Dermis microvascular lymphatic vessel endothelial cell (primary cell): ENCODE results near the gene TCERG1L. TPM values are rescaled to one million over a fixed set of nuclear protein-coding genes. Genes with fewer than 3 reads are reported as not detected.
"Not testable (repeated sequence)": the region's sequence is repeated elsewhere in the genome, so short reads cannot be mapped to it uniquely, and the experiment has no call there.

Experiments
- DNase-seq, 2 donors: peaks; one replicate each; pipeline versions ENCODE4 v3.0.0 to v3.0.0-alpha.2; 2010; ENCODE audit warnings: low read depth in 2 of 2
- total RNA-seq: library from RNA; depleted of rRNA; stranded (reverse); fragments of >200 nt; gene quantifications from 2 replicates; pipeline ENCODE4 v1.2.1, GENCODE V29; 2014

The TCERG1L gene, protein sequence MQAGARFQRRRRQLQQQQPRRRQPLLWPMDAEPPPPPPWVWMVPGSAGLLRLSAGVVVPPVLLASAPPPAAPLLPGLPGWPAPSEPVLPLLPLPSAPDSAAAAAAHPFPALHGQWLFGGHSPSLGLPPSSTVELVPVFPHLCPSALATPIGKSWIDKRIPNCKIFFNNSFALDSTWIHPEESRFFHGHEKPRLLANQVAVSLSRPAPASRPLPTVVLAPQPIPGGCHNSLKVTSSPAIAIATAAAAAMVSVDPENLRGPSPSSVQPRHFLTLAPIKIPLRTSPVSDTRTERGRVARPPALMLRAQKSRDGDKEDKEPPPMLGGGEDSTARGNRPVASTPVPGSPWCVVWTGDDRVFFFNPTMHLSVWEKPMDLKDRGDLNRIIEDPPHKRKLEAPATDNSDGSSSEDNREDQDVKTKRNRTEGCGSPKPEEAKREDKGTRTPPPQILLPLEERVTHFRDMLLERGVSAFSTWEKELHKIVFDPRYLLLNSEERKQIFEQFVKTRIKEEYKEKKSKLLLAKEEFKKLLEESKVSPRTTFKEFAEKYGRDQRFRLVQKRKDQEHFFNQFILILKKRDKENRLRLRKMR
- not detected in 2 replicates for total RNA-seq

DNA sequence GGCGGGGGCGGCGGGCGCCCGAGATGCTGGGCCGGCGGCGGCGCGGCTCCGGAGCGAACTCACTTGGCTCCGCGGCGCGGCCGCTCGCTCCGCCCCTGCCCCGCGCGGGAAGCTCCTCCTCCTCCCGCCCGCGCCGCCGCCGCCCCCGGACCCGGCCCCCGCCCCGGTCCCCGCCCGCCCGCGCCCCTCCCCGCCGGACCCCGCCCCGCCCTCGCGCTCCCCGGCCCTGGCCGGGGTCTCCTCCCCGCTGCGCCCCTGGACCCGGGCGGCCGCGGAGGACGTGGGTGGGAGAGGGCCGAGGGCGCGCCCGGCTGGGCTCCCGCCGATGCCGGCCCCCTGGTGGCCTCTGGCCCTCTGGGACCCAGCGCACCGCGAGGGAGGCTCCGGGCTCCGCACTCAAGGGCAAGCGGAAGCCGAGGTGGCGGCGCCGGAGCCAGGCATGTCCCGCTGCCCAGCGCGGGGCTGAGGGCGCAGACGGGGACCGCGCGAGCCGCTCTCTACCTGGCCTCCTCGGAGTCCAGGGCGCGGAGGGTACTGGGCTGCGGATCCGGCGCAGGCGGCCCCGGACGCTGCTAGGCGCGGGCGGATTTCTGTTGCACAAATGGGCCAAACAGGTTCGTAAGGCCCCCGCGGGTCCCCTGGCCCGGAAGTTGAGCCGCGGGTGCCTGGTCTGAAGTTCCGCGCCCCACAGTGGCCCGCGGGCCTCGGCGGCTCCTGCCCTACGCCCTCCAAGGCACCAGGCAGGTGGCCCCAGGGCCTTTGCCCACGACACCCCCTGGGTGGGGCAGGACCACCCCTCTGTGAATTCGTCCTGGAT lies at the start of gene TCERG1L:
TSS of gene TCERG1L (minus strand) at position 61 of the 817 bp plus-strand sequence. CDS start 86 bp downstream, outside the sequence.
- DNase-seq = no peak

DNA sequence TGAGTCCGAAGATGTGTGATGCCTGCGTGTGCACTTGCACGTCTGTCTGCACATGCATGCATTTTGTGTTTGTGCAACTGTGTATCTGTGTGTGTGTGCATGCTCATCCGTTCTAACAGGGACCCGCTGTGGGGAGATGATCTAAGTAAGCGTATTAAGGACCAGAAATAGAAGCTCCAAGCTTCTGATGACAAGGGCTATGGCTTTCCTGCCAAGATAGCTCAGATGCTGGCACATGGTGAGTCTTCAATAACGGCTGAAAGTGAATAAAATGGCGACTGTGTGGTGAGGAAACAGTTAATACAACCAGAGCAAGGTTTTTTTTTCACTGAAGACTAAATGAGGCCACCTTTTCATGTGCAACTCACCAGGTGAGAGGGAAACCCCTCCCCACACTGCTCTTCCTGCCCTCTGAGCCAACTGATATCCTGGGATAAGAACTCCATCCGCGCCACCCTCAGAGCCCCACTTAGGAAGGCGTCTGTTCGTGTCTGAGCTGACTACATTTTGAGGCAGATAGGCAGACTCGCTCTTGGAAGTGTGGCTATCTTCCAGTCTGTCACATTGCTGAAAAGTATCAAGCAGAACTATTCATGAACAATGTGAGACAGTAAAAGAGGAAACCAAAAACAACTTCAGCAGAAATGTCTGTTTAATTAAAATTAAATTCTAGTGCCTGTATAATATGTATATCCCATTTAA lies 47.4 kb upstream of the TCERG1L start:
- no peak for DNase-seq

DNA sequence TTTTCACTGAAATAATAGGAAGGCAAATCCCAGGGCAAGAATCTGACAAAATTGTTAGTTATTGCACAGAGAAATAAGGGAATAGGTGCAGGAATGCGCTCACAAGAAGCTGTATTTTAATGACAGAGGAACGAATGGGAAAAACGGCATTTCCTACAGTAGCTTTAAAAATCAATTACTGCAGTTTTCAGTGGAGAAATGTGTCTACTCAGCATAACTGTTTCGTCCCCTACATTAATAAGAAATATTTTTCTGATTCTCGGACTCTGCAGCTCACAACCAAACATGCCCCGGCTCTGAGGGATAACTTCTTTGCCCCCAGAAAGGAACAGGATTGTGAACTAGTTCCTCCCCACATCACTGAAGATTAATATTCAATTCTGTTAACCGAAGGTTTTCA lies 44.9 kb upstream of the TCERG1L start:
- DNase-seq = no peak

DNA sequence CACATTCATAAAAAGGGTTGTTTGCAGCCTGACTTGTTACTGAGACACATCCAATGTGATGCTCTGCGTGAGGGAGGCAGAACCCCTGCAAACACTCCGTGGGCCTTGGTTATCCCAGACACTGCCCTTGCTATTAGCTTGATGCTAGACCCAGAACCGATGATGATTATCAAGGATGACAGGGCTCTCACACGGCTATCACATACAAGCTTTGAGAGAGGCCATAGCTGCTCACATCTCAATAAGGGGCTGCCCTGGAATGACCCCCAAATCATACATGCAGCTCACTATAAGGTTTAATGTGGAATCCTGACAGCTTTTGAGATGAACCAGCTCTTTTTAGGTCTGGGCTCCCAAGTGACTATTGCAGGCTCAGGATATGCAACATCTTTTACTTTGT lies 44.4 kb upstream of the TCERG1L start:
- no peak for DNase-seq

DNA sequence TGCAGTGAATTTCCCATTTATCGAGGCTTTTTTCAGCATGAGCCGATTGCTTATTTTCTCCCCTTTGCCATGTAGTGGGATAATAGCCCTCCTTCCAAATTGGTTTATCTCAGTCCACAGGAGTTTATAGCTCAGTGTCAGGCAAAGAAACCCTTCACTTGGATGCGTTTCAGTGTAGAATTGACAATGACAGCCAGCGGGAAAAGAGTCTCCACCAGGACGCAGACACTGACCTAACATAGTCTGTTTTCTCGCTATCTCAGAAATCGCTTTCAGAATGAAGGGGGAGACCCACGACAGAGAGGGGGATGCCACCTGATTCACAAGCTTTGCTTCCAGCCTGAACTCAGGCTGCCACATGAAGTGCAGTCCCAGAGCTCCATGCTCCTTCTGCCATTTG lies 43.5 kb upstream of the TCERG1L start:
- DNase-seq = no peak

DNA sequence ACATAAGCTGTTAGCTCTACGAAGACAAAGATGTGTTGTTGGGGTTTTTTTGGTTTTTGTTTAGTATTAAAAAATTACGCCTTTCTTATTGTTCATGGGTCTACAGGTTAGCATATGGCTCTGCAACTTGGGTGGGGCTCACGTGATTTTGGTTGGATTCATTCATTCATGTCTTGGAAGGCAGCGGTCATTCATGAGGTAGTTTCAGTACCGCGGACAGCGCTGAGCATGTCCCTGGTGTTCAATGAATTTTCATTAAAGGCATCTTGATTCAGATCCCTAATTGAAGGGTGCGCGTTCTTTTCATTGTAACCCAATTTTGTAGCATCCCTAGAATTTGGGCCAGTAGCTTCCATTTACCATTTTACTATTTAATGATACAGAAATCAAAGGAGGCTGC lies 42.9 kb upstream of the TCERG1L start:
- no peak for DNase-seq

DNA sequence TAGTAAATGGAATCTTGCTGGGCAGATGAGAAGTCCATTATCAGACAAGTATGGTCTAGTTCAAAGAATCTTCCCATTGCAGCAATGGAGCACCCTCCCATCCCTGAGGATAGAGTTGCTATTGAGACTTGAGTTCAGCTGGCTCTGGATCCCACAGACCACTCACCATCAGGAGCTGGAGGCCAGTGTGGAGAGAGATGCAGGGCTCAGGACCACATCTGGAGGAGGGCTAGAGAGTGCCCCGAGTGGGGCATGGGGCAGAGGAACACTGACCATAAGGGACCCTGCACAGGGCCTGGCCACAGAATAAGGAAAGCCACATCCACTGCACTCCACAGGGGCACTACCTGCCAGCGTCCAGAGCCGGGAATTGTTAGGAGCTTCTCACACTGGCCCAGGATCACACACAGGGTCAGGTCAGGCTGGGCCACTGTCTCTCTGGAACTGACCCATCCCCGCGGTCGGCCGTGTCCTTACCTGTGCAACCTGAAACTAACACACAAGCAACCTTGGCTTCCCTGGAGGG lies 41.3 kb upstream of the TCERG1L start:
- no peak for DNase-seq

DNA sequence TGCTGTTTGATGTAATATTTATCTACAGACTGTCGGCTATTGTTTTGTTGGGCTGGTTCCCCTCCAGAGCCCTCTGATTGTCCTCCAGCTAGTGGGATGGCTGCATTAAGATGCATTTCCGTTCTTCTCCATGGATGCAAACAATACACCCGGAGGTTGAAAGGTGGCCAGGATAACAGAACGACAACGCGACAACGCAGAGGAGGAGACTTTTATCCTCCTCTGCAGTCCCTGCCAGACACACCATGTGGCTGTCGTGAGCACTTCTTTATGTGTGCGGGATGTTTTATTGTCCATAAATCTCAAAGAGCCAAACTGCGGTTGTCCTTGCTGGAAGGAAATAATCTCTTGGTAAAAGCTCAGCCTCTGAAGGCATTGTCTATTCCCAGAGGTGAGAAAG lies 39.1 kb upstream of the TCERG1L start:
- no peak for DNase-seq

DNA sequence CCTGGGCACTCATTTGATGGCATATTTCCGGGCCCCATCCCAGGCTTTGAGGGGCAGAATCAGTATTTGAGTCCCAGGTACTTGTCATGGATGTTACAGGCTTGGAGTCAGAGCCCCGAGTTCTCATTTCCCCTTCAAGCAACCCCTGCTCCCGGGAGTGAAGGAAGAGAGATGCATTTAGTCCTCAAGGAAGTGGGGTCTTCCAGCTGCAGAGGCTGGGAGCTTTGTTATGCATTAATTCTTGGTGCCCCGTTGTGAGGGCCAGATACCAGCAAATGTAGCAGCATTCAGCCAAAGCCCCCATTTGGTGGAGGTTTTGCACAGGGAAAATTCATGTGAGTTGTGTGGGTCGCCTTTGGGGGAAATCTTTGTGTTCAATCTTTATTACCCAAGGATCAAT lies 38.7 kb upstream of the TCERG1L start:
- DNase-seq = no peak

DNA sequence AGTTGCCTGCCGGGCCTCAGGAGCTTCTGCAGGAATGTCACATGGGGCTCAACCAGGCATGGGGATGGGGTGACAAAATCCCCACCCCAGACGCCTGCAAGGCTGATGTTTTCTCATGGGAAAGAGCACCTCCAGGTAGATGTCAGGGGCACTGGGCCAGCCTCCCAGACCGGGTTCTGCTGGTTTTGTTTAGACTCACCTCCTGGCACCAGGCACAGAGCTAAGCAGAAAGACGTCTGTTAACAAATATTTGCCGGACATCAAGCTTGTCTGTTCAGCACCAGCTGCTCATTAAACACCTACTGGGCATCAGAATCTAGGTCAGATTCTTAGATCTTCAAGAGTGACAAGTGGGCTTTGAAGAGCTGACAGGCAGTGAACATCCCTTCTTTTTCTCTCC lies 34.9 kb upstream of the TCERG1L start:
- DNase-seq = no peak

DNA sequence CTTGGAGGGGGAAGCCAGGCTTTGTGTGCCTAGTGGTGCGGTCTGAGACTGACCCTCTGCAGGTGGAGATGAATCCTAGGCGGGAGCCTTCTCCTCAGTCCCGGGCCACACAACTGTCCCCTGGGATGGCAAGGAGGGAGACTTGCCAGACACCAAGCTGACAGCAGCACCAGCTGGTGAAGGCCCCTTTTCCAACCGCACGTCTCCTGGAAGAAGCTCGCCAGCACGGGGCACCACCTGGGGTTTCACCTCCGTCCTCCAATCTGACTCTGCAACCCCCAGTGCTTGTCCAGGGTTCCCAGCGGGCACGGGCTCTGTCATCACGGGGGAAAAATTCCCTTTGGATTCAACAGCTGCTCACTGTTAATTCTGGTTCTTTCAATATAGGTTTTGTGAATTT lies 34.2 kb upstream of the TCERG1L start:
- DNase-seq = no peak

DNA sequence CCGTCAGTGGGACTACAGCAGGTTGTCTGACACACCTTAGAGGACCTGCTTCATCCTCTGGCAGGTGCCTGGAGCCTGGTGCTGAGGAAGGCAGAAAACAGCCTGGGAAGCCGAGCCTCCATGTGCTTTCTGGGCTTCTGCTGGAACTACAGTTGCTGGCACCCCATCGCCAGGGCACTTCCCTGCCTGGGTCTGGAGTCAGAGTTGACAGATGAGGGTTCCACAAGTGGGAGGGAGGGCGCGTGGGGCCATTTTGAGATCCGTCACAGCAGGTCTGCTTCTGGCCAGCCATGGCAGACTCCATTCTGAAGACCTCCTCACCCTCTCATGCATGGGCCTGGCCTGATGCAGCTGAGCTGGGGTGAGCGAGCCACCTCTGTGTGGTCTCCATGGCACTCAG lies 33.2 kb upstream of the TCERG1L start:
- no peak for DNase-seq

DNA sequence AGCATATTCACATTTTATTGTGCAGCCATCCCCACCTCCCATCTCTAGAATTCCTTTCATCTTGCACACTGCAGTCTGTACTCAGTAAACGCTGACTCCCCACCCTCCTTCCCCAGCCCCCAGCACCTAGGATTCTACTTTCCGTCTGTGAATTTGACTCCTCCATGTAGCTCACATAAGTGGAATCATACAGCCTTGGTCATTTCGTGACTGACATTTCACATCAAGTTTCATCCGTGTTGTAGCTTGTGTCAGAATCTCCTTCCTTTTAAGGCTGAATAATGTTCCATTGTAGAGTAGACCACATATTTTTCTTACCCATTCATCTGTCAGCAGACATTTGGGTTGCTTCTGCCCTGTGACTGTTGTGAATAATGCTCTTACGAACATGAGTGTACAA lies 26.2 kb upstream of the TCERG1L start:
- no peak for DNase-seq

DNA sequence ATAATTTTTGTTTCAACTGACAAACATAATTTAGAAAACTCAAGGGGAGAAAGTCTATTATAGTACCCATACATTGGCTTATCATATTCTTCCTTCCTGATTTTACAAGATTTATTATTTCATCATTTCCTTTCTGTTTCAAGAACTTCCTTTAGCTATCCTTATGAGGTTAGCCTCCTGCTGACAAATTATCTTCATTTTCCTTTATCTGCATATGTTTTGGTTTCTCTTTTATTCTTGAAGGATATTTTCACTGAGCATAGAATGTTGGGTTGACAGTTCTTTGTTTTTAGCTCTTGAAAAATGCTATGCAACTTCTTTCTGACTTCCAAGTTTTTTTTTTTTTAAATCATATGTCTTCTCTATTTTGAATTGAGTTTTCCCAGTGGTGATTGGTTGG lies 21.3 kb upstream of the TCERG1L start:
- no peak for DNase-seq

DNA sequence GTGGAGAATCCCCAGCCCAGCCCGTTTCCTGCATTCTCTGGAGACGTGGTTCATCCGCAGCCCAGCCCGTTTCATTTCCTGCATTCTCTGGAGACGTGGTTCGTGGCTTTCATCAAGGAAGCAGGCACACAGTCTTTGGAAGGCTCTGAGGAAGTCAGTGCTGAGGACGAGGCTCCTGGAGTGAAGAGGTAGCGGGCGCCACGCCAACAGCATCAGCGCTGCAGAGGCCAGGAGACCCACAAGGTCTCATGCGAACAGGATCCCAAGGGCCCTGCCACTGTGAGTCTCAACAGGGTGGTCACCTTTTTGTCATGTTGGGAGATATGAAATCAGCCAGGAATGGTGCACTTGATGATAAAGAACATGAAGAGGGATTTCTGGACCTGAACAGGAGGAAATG lies 12.4 kb upstream of the TCERG1L start:
- DNase-seq = no peak

DNA sequence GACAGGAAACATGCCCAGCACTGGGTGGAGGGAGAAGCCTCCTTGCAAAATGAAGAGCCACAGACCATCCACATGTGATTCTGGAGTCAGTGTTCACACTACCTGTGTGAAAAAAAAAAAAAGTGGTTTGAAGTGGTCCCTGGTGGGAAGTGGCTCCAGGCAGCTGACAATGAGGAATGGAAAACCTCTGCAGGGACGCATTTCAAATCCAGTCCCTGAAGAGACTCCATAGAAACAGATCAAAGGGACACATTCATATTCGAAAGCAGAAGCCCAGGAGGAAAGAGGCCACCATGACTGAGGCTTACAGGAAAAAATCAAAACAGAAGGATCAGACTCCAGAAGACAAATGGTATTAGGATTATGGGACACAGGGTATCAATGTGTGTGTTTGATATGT lies 11.5 kb upstream of the TCERG1L start:
- DNase-seq = no peak

DNA sequence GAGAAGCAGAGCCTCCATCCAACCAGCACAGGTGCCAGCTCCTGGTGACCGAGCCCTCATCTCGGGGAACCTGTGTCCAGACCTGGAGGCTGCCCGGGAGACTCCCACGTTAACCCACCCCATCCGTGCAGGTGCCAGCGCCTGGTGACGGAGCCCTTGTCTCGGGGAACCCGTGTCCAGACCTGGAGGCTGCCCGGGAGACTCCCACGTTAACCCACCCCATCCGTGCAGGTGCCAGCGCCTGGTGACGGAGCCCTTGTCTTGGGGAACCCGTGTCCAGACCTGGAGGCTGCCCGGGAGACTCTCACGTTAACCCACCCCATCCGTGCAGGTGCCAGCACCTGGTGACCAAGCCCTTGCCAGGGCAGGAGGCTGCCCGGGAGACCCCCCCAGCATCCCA lies 11.1 kb upstream of the TCERG1L start:
- not testable (repeated sequence) for DNase-seq

DNA sequence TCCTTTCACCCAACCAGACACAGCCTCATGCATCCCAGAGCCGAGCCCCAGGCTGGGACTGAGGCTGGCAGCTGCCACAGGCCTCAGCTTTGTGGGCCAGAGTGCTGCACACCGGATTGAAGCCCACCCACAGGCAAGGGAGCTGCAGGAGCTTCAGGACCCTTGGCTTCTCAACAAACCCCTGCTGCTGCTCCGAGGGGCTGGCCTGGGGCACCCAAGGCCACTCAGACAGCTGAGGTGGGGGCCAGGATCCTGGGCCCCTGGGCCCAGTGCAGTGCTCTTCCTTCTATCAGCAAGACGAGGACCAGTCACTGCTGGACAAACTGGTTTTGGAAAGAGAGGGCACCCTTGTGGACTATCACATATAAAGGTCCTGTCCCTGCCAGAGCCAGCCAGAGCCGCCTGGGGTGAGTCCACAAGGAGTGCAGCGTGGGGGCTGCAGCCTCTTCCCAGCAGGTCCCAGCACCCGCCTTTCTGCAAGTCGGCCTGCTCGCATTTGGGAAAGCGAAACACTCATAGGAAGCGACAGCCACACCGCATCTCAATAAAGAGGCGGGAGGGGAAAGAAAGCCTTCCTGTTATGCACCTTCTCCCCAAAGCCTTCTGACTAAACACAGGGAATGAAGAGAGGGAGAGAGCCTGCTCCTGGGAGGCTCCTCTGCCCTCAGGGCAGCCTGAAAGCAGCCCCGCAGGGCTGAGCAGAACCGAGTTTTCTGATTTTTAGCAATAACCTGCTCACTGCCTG lies 9.5 kb upstream of the TCERG1L start:
- no peak for DNase-seq

DNA sequence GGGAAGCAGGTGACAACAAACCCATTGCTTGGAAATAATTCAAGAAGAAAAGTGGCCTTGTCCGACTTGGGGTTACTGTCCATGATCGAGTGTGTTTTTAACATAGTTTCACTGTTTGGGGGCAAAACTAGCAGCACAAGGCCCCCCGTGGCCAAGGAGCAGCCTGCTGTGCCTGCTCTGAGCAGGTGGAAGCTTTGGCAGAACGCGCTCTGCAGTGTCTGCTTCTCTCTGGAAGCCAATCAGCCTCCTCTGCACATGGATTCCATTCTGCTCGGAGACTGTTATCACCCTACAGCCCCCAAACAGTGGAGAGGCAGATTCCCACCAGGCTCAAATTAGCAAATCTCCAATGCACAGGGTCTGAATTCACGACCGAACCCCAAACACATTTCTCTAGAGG lies 7.3 kb upstream of the TCERG1L start:
- DNase-seq = no peak

DNA sequence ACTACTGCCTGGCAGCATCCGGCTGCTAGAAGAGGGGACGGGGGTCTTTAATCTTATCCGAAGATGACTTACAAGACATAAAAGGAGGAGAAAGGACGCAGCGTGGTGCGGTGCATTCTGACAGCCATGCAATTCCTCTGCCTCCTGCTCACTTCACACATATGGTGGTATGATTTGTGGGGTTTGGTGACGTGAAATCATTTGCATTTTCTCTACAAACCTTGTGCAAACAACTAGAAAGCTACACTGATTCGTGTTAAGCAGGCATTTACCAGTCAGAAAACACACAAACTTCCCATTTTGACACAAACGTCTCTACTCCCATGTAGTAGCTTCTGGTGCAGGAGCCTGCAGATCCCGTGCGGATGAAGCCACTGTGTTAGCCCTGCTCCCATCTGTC lies 6.8 kb upstream of the TCERG1L start:
- no peak for DNase-seq
